Measurements from ENCODE around the gene FBXO34. TPM values are rescaled to one million over a fixed set of nuclear protein-coding genes. Genes with fewer than 3 reads are reported as not detected.

FBXO34 gene, protein sequence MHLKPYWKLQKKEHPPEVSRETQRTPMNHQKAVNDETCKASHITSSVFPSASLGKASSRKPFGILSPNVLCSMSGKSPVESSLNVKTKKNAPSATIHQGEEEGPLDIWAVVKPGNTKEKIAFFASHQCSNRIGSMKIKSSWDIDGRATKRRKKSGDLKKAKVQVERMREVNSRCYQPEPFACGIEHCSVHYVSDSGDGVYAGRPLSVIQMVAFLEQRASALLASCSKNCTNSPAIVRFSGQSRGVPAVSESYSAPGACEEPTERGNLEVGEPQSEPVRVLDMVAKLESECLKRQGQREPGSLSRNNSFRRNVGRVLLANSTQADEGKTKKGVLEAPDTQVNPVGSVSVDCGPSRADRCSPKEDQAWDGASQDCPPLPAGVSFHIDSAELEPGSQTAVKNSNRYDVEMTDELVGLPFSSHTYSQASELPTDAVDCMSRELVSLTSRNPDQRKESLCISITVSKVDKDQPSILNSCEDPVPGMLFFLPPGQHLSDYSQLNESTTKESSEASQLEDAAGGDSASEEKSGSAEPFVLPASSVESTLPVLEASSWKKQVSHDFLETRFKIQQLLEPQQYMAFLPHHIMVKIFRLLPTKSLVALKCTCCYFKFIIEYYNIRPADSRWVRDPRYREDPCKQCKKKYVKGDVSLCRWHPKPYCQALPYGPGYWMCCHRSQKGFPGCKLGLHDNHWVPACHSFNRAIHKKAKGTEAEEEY
- 10 to 100 TPM; 18.8 to 32.5 (median 21.8) TPM for total RNA-seq

- H3K4me3 ChIP-seq = peak within 1 kb of the TSS; percentile 81 to 97
- WGBS, 2 donors (ENCODE audit: low coverage in 1 of 2) = 2 to 3% methylated on average over 5 to 12 of the region's 49 CpGs
- H3K9me3 ChIP-seq = no peaks in the 10 kb centered on the region
- ATAC-seq = peak; percentile 95
- peak; percentile 97 to 100 (median 99) for TF ChIP-seq CTCF (IDR thresholded peaks at IDR 0.05)
- TF ChIP-seq POLR2AphosphoS5 (IDR thresholded peaks at IDR 0.05) = peak; percentile 86
- no peak for TF ChIP-seq EP300 (IDR thresholded peaks at IDR 0.05)
- peak; percentile 88 to 91 for TF ChIP-seq POLR2A (IDR thresholded peaks at IDR 0.05)
- peaks cover 10 to 51% (median 15%) of the 10 kb centered on the region in 3 donors for H3K4me1 ChIP-seq
- no peaks in the 10 kb centered on the region for H3K36me3 ChIP-seq
- H3K27ac ChIP-seq = peak within 1 kb of the TSS; percentile 55 to 95 (median 92)
- H3K27me3 ChIP-seq = no peaks in the 10 kb centered on the region
Observed at GRCh38 chr14:55270832-55271571, at the start of gene FBXO34. TSS of gene FBXO34 (plus strand) at chr14:55271421. CDS start at chr14:55350391, 78,970 bp downstream.

DNA sequence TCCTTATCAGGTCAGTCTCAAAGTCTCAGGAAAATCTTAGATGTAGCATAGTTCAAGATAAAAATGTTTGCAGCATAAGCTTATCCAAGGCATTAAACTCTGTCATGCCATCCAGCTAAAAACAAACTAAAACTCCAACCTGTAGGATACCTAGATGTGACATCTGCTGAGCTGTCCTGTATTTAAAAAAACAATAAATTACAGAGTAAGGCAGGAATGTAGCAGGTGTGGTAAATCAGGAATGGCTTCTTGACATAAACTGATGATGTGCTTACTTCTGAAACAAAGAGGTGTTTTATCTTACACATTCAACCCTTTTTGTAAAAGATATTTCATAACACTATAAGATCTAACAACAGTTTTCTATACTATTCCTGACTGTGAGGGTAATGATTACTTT lies 49.3 kb upstream of the FBXO34 start:
- Histone ChIP-seq H3K36me3 (no peaks in the 10 kb centered on the region), H3K4me1 (no peaks in the 10 kb centered on the region), H3K27ac (no peak overlapping the region), H3K27me3 (no peaks in the 10 kb centered on the region), H3K9me3 (peaks cover 0 to 10% (median 2%) of the 10 kb centered on the region in 3 donors), H3K4me3 (no peak overlapping the region)
- TF ChIP-seq POLR2AphosphoS5 (IDR thresholded peaks at IDR 0.05) (no peak), CTCF (IDR thresholded peaks at IDR 0.05) (no peak), POLR2A (IDR thresholded peaks at IDR 0.05) (no peak), EP300 (IDR thresholded peaks at IDR 0.05) (no peak)
- no peak for ATAC-seq

DNA sequence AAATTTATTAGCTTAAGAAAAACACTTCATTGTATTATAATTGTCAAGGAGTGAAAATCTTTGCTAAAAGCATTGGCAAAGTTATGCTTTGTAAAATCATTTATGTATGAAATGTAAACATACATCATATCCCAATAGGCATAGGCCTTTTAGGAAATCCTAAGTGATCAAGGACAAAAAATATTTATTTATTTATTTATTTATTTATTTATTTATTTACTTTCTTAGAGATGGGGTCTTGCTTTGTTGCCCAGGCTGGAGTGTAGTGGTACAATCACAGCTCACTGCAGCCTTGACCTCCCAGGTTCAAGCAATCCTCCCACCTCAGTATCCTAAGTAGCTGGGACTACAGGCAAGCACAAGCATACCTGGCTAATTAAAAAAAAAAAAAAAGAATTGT lies 47.9 kb upstream of the FBXO34 start:
- no peak overlapping the region for H3K27ac ChIP-seq
- H3K4me1 ChIP-seq = no peaks in the 10 kb centered on the region
- H3K36me3 ChIP-seq = no peaks in the 10 kb centered on the region
- no peaks in the 10 kb centered on the region for H3K27me3 ChIP-seq
- no peak for TF ChIP-seq POLR2AphosphoS5 (IDR thresholded peaks at IDR 0.05)
- TF ChIP-seq POLR2A (IDR thresholded peaks at IDR 0.05) = no peak
- no peak for TF ChIP-seq CTCF (IDR thresholded peaks at IDR 0.05)
- no peak for TF ChIP-seq EP300 (IDR thresholded peaks at IDR 0.05)
- H3K9me3 ChIP-seq = peaks cover 0 to 21% (median 2%) of the 10 kb centered on the region in 3 donors
- ATAC-seq = no peak
- H3K4me3 ChIP-seq = no peak overlapping the region

- Histone ChIP-seq H3K4me1 (no peaks in the 10 kb centered on the region), H3K9me3 (peaks cover 0 to 21% (median 2%) of the 10 kb centered on the region in 3 donors), H3K4me3 (no peak overlapping the region), H3K27me3 (no peaks in the 10 kb centered on the region), H3K36me3 (no peaks in the 10 kb centered on the region), H3K27ac (no peak overlapping the region)
- no peak for ATAC-seq
- TF ChIP-seq EP300 (IDR thresholded peaks at IDR 0.05) = no peak
- TF ChIP-seq POLR2A (IDR thresholded peaks at IDR 0.05) = no peak
- no peak for TF ChIP-seq POLR2AphosphoS5 (IDR thresholded peaks at IDR 0.05)
- no peak for TF ChIP-seq CTCF (IDR thresholded peaks at IDR 0.05)
- 79 to 85% methylated on average over 2 of the region's 2 CpGs for WGBS, 2 donors (ENCODE audit: low coverage in 1 of 2)
Observed at GRCh38 chr14:55228261-55228660, 43.0 kb upstream of the FBXO34 start.
